ENCODE results near the gene CCDC159.

Gene CCDC159

DNA sequence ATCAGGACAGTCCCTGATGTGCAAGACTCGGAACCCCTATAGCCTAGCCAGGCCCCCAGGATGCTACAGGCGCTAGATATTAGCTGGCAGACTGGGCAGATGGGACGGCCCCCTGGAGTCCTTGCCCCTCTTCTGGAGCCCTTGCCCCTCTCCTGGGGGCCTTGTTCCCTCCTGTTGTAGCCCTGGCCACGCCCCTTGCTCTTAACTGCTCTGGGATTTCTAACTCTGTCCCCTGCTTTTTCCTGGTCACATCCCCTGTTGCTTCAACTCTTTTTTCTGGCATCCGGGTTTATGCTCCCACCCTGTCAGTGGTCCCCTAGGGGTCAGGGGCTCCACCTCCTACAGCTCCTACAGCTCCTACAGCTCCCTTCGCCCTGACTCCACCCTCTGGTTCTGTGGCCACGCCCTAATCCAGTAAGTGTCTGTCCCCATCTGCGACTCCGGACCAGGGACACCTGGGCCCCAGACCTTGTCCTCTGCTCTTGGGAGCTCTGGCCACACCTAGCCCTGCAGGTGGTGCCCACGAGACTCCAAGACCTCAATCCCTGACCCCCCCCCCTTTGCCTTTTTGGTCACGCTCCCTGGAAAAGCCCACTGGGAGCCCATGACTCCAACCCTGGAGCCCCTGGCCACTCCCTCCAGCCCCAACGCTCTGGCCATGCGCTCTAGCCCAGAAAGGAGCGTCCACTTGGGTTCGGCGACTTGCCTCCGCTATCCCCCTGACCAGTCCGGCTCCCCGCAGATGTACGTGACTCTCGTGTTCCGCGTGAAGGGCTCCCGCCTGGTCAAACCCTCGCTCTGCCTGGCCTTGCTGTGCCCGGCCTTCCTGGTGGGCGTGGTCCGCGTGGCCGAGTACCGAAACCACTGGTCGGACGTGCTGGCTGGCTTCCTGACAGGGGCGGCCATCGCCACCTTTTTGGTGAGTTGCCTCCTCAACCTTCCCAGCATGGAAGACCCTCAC lies 15.7 kb downstream of the CCDC159 start:
- TF ChIP-seq ZBTB7A (IDR thresholded peaks at IDR 0.05; ENCODE audit: low read depth) (no peak), NFIC (IDR thresholded peaks at IDR 0.05) (no peak), EGR1 (IDR thresholded peaks at IDR 0.05) (no peak), EP300 (IDR thresholded peaks at IDR 0.05; ENCODE audit: borderline replicate concordance) (no peak), YY1 (IDR thresholded peaks at IDR 0.05; ENCODE audit: low read depth) (no peak), TCF12 (IDR thresholded peaks at IDR 0.05; ENCODE audit: low read depth) (no peak), MAX (IDR thresholded peaks at IDR 0.05) (no peak), TEAD4 (IDR thresholded peaks at IDR 0.05) (no peak), TAF1 (IDR thresholded peaks at IDR 0.05; ENCODE audit: low read depth) (no peak), FOXM1 (IDR thresholded peaks at IDR 0.05; ENCODE audit: borderline replicate concordance, low read depth) (no peak)
- TF ChIP-seq, protein P1, sequence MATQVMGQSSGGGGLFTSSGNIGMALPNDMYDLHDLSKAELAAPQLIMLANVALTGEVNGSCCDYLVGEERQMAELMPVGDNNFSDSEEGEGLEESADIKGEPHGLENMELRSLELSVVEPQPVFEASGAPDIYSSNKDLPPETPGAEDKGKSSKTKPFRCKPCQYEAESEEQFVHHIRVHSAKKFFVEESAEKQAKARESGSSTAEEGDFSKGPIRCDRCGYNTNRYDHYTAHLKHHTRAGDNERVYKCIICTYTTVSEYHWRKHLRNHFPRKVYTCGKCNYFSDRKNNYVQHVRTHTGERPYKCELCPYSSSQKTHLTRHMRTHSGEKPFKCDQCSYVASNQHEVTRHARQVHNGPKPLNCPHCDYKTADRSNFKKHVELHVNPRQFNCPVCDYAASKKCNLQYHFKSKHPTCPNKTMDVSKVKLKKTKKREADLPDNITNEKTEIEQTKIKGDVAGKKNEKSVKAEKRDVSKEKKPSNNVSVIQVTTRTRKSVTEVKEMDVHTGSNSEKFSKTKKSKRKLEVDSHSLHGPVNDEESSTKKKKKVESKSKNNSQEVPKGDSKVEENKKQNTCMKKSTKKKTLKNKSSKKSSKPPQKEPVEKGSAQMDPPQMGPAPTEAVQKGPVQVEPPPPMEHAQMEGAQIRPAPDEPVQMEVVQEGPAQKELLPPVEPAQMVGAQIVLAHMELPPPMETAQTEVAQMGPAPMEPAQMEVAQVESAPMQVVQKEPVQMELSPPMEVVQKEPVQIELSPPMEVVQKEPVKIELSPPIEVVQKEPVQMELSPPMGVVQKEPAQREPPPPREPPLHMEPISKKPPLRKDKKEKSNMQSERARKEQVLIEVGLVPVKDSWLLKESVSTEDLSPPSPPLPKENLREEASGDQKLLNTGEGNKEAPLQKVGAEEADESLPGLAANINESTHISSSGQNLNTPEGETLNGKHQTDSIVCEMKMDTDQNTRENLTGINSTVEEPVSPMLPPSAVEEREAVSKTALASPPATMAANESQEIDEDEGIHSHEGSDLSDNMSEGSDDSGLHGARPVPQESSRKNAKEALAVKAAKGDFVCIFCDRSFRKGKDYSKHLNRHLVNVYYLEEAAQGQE (IDR thresholded peaks at IDR 0.05; ENCODE audit: low read depth): no peak

DNA sequence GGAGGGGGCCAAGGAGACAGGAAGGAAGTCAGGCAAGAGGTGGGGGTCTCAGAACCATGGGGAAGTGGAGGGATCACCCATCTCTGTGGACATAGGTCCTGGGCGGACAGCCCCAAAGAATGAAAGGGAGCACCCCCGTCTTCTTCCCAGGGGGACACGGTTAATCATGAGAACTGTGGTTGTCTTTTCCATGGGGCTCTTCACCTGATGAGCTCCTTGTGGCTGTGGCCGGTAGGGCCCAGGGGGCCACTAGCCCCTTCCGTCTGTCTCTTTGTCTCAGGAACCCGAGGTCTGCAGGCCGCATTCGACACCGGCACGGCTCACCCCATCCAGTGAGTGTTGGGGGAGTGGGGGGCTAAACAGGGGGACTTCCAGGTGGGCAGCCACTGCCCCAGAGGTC lies 17.6 kb downstream of the CCDC159 start:
- no peak for TF ChIP-seq YY1 (IDR thresholded peaks at IDR 0.05; ENCODE audit: low read depth)
- no peak for TF ChIP-seq MAX (IDR thresholded peaks at IDR 0.05)
- no peak for TF ChIP-seq TCF12 (IDR thresholded peaks at IDR 0.05; ENCODE audit: low read depth)
- no peak for TF ChIP-seq RAD21 (IDR thresholded peaks at IDR 0.05; ENCODE audit: low read depth)
- TF ChIP-seq, protein P1 (IDR thresholded peaks at IDR 0.05; ENCODE audit: low read depth): no peak
- TF ChIP-seq EP300 (IDR thresholded peaks at IDR 0.05; ENCODE audit: borderline replicate concordance): no peak
- TF ChIP-seq FOXM1 (IDR thresholded peaks at IDR 0.05; ENCODE audit: borderline replicate concordance, low read depth): no peak
- TF ChIP-seq TEAD4 (IDR thresholded peaks at IDR 0.05): no peak
- no peak for TF ChIP-seq CEBPB (IDR thresholded peaks at IDR 0.05)
- no peak for TF ChIP-seq ZBTB7A (IDR thresholded peaks at IDR 0.05; ENCODE audit: low read depth)

DNA sequence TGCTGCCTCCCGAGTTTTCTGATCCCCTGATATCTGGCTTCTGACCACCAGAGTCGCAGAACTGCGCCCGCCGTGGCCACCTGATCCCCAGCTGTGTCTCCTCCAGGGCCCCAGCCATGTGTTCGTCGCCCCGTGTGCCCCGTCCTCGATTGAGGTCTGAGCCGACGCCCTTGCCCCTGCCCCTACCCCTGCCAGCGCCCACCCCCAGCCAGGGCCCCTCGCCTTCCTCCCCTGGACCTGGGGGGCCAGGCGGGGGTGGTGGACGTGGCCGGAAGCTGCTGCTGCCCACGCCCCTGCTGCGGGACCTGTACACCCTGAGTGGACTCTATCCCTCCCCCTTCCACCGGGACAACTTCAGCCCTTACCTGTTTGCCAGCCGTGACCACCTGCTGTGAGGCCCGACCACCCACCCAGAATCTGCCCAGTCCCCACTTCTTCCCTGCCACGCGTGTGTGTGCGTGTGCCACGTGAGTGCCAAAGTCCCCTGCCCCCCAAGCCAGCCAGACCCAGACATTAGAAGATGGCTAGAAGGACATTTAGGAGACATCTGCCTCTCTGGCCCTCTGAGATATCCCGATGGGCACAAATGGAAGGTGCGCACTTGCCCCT lies 18.1 kb downstream of the CCDC159 start:
- no peak for TF ChIP-seq FOXM1 (IDR thresholded peaks at IDR 0.05; ENCODE audit: borderline replicate concordance, low read depth)

DNA sequence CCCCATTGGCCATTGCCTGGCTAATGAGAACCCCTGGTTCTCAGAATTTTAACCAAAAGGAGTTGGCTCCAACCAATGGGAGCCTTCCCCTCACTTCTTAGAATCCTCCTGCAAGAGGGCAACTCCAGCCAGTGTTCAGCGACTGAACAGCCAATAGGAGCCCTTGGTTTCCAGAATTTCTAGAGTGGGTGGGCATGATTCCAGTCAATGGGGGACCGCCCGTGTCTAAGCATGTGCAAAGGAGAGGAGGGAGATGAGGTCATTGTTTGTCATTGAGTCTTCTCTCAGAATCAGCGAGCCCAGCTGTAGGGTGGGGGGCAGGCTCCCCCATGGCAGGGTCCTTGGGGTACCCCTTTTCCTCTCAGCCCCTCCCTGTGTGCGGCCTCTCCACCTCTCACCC lies 18.6 kb downstream of the CCDC159 start:
- TF ChIP-seq TEAD4 (IDR thresholded peaks at IDR 0.05) (no peak), EP300 (IDR thresholded peaks at IDR 0.05; ENCODE audit: borderline replicate concordance) (no peak), YY1 (IDR thresholded peaks at IDR 0.05; ENCODE audit: low read depth) (no peak), RAD21 (IDR thresholded peaks at IDR 0.05; ENCODE audit: low read depth) (no peak), MAX (IDR thresholded peaks at IDR 0.05) (no peak), TCF12 (IDR thresholded peaks at IDR 0.05; ENCODE audit: low read depth) (no peak), CEBPB (IDR thresholded peaks at IDR 0.05) (no peak)
- TF ChIP-seq, protein P1 (IDR thresholded peaks at IDR 0.05; ENCODE audit: low read depth): no peak

DNA sequence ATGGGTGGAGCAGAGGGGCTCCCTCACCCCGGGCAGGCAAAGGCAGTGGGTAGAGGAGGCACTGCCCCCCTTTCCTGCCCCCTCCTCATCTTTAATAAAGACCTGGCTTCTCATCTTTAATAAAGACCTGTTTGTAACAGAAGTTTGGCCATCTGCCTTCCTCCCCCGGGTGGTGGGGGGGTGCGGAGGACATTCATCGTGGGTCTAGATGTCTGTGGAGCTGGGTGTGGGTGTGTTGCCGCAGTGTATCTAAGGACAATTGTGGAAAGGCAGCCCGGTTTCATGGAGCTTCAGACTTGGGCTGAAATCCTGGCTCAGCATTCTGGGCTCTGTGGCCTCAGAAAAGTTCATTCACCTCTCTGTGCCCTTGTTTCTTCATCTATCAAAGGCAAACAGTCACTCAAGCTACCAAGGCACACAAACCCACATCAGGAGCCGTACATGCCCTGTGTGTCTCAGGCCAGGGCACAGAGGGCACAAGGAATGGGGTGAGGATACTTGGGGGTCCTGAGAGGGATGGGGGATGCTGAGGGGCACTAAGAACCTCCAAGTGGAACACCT lies 19.3 kb downstream of the CCDC159 start:
- TF ChIP-seq FOXM1 (IDR thresholded peaks at IDR 0.05; ENCODE audit: borderline replicate concordance, low read depth) (no peak), RAD21 (IDR thresholded peaks at IDR 0.05; ENCODE audit: low read depth) (no peak), CEBPB (IDR thresholded peaks at IDR 0.05) (no peak), MAX (IDR thresholded peaks at IDR 0.05) (no peak), NFIC (IDR thresholded peaks at IDR 0.05) (no peak), EP300 (IDR thresholded peaks at IDR 0.05; ENCODE audit: borderline replicate concordance) (no peak), CREB1 (IDR thresholded peaks at IDR 0.05; ENCODE audit: low read depth) (no peak), TCF12 (IDR thresholded peaks at IDR 0.05; ENCODE audit: low read depth) (no peak), TAF1 (IDR thresholded peaks at IDR 0.05; ENCODE audit: low read depth) (no peak), YY1 (IDR thresholded peaks at IDR 0.05; ENCODE audit: low read depth) (no peak), EGR1 (IDR thresholded peaks at IDR 0.05) (no peak), ZBTB7A (IDR thresholded peaks at IDR 0.05; ENCODE audit: low read depth) (no peak), TEAD4 (IDR thresholded peaks at IDR 0.05) (no peak)
- TF ChIP-seq, protein P2, sequence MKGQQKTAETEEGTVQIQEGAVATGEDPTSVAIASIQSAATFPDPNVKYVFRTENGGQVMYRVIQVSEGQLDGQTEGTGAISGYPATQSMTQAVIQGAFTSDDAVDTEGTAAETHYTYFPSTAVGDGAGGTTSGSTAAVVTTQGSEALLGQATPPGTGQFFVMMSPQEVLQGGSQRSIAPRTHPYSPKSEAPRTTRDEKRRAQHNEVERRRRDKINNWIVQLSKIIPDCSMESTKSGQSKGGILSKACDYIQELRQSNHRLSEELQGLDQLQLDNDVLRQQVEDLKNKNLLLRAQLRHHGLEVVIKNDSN (IDR thresholded peaks at IDR 0.05): no peak
- TF ChIP-seq, protein P1 (IDR thresholded peaks at IDR 0.05; ENCODE audit: low read depth): no peak
